ENCODE data around the gene HSD3B2. TPM values are rescaled to one million over a fixed set of nuclear protein-coding genes. Genes with fewer than 3 reads are reported as not detected.
"Not testable (repeated sequence)": the region's sequence is repeated elsewhere in the genome, so short reads cannot be mapped to it uniquely, and the experiment has no call there.

The HSD3B2 gene
- total RNA-seq, 2 donors from 2014 or later = not detected

GRCh38 chr1:119376594-119376993 lies 38.4 kb upstream of the HSD3B2 start:
- Histone ChIP-seq H3K9me3 (no peaks in the 10 kb centered on the region), H3K27me3 (no peaks in the 10 kb centered on the region), H3K36me3 (replicated peaks in 1 of 2; ENCODE audit: insufficient read depth in 1 of 2, low read depth in 2 of 2) (no peaks in the 10 kb centered on the region), H3K4me1 (peaks cover 12% of the 10 kb centered on the region), H3K27ac (no peak overlapping the region), H3K4me3 (no peak overlapping the region)
- WGBS, 2 donors = 77 to 82% methylated on average over 1 of the region's 1 CpG
- TF ChIP-seq, protein P1, sequence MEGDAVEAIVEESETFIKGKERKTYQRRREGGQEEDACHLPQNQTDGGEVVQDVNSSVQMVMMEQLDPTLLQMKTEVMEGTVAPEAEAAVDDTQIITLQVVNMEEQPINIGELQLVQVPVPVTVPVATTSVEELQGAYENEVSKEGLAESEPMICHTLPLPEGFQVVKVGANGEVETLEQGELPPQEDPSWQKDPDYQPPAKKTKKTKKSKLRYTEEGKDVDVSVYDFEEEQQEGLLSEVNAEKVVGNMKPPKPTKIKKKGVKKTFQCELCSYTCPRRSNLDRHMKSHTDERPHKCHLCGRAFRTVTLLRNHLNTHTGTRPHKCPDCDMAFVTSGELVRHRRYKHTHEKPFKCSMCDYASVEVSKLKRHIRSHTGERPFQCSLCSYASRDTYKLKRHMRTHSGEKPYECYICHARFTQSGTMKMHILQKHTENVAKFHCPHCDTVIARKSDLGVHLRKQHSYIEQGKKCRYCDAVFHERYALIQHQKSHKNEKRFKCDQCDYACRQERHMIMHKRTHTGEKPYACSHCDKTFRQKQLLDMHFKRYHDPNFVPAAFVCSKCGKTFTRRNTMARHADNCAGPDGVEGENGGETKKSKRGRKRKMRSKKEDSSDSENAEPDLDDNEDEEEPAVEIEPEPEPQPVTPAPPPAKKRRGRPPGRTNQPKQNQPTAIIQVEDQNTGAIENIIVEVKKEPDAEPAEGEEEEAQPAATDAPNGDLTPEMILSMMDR (IDR thresholded peaks at IDR 0.05) = no peak
- no peak for TF ChIP-seq POLR2A (IDR thresholded peaks at IDR 0.05)
- ATAC-seq (no peak), DNase-seq (no peak)
- intact Hi-C loops (cut with DNase I) = no loop called here

DNA sequence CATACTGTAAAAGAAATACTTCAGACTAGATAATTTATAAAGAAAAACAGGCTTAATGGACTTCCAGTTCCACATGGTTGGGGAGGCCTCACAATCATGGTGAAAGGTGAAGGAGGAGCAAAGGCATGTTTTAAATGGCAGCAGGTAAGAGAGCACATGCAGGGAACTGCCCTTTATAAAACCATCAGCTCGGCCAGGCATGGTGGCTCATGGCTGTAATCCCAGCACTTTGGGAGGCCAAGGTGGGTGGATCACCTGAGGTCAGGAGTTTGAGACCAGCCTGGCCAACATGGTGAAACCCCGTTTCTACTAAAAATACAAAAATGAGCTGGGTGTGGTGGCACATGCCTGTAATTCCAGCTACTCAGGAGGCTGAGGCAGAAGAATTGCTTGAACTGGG lies 37.4 kb upstream of the HSD3B2 start:
- H3K36me3 ChIP-seq (replicated peaks in 1 of 2; ENCODE audit: insufficient read depth in 1 of 2, low read depth in 2 of 2); intact Hi-C loops (cut with DNase I); H3K4me1 ChIP-seq; H3K27me3 ChIP-seq; H3K9me3 ChIP-seq; DNase-seq; H3K4me3 ChIP-seq; H3K27ac ChIP-seq; ATAC-seq: not testable (repeated sequence)
- 80 to 83% methylated on average over 2 of the region's 2 CpGs for WGBS, 2 donors

DNA sequence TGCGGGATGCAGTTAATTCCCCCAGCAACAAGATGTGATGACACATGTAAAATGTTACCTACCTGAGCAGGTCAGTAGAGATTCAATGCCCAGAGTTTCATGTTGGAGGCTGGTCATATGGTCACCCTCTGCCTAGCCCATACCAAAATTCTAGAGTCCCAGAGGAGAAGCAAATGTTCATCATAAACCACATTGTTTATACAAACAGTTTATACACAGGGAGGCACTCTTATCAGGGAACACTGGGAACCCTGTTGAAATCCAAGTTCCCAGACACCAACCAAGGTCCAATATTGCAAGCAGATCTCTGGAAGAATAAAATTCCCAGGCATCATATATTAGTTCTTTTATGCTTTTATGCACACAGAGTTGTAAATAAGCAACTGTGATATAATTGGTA lies 35.8 kb upstream of the HSD3B2 start:
- H3K9me3 ChIP-seq = no peaks in the 10 kb centered on the region
- DNase-seq = no peak
- no peak overlapping the region for H3K27ac ChIP-seq
- TF ChIP-seq POLR2A (IDR thresholded peaks at IDR 0.05) = no peak
- TF ChIP-seq, protein P1 (IDR thresholded peaks at IDR 0.05) = no peak
- 86 to 88% methylated on average over 1 of the region's 1 CpG for WGBS, 2 donors
- no peaks in the 10 kb centered on the region for H3K27me3 ChIP-seq
- no peaks in the 10 kb centered on the region for H3K36me3 ChIP-seq (replicated peaks in 1 of 2; ENCODE audit: insufficient read depth in 1 of 2, low read depth in 2 of 2)
- H3K4me3 ChIP-seq = no peak overlapping the region
- intact Hi-C loops (cut with DNase I) = no loop called here
- H3K4me1 ChIP-seq = peaks cover 6% of the 10 kb centered on the region
- ATAC-seq = no peak

DNA sequence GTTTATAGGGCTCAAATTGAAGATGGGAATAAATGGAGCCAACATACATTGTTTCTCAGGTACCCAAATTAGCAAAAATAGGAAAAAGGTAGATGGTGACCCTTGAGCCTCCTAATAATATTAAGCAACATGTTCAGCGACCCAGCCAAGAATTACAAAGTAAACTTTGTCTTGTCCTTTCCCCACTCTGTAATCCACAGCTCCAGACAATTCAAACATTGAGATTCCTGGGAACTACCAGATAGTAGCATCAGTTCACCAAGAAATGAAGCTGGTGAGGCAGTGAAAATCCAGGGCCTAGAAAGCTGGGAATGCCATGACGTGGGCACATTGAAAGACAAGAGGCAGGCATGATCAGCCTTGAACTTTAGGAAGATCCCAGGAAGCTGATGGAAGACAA lies 34.6 kb upstream of the HSD3B2 start:
- Histone ChIP-seq H3K9me3 (no peaks in the 10 kb centered on the region), H3K27me3 (no peaks in the 10 kb centered on the region), H3K4me1 (no peaks in the 10 kb centered on the region), H3K27ac (no peak overlapping the region), H3K4me3 (no peak overlapping the region), H3K36me3 (replicated peaks in 1 of 2; ENCODE audit: insufficient read depth in 1 of 2, low read depth in 2 of 2) (no peaks in the 10 kb centered on the region)
- 67 to 74% methylated on average over 2 of the region's 2 CpGs for WGBS, 2 donors
- intact Hi-C loops (cut with DNase I) = no loop called here
- ATAC-seq (no peak), DNase-seq (no peak)
- TF ChIP-seq, protein P1 (IDR thresholded peaks at IDR 0.05) = no peak
- TF ChIP-seq POLR2A (IDR thresholded peaks at IDR 0.05) = no peak

GRCh38 chr1:119380983-119381662 lies 33.8 kb upstream of the HSD3B2 start:
- Histone ChIP-seq H3K9me3 (no peaks in the 10 kb centered on the region), H3K27me3 (no peaks in the 10 kb centered on the region), H3K4me1 (no peaks in the 10 kb centered on the region), H3K36me3 (replicated peaks in 1 of 2; ENCODE audit: insufficient read depth in 1 of 2, low read depth in 2 of 2) (no peaks in the 10 kb centered on the region), H3K27ac (no peak overlapping the region), H3K4me3 (no peak overlapping the region)
- WGBS, 2 donors = 87 to 91% methylated on average over 5 of the region's 5 CpGs
- ATAC-seq (no peak), DNase-seq (no peak)
- intact Hi-C loops (cut with DNase I) = no loop called here
- TF ChIP-seq, protein P1 (IDR thresholded peaks at IDR 0.05) = no peak
- TF ChIP-seq POLR2A (IDR thresholded peaks at IDR 0.05) = no peak
